Stimulated activated CD8-positive, alpha-beta memory T cell treated with anti-CD3 and anti-CD28 coated beads, Interleukin-12 subunit alpha, Interleukin-12 subunit beta, amount 100 ng/mL, for 24 hours (primary cell): ENCODE data around the gene HSPA12A.

ENCODE experiments used
- DNase-seq: peaks from one replicate; pipeline ENCODE4 v3.0.0-alpha.2; 2020; ENCODE audit errors: extremely low read depth

The HSPA12A gene

DNA sequence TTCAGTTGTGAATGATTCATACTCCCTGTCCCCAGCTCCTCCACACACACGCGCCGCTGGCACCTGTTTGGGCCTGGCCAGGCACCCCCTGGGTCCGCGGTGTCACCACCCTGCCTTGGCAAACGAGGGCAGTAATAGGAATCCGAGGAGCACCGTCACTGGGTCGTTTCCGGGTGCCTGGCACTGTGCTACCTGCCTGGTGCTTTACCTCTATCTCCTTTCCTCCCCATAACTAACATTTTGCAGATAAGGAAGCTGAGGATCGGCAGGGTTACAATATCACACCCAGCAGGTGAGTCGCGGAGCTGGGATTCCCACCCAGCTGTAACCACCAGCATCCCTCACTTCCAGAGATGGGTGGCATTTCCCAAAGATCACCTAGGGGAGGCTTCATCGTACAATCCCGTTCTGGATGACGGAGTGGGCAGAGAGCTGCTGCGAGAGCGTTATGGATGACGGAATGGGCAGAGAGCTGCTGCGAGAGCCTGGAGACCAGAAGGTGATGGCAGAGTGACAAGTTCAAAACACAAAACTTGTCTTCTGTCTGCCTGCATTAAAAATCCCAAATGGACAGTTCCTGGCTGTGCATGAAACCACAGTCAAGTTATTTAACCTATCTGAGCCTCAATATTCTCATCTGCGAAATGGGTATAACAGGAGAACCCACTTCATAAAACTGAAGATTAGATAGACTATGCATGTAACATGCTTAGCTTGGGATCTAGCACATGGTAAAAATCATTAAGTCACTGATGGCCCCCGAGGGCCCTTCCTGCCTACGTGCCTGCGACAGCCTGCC is 1.1 kb upstream of the HSPA12A start:
- DNase-seq, result no peak

DNA sequence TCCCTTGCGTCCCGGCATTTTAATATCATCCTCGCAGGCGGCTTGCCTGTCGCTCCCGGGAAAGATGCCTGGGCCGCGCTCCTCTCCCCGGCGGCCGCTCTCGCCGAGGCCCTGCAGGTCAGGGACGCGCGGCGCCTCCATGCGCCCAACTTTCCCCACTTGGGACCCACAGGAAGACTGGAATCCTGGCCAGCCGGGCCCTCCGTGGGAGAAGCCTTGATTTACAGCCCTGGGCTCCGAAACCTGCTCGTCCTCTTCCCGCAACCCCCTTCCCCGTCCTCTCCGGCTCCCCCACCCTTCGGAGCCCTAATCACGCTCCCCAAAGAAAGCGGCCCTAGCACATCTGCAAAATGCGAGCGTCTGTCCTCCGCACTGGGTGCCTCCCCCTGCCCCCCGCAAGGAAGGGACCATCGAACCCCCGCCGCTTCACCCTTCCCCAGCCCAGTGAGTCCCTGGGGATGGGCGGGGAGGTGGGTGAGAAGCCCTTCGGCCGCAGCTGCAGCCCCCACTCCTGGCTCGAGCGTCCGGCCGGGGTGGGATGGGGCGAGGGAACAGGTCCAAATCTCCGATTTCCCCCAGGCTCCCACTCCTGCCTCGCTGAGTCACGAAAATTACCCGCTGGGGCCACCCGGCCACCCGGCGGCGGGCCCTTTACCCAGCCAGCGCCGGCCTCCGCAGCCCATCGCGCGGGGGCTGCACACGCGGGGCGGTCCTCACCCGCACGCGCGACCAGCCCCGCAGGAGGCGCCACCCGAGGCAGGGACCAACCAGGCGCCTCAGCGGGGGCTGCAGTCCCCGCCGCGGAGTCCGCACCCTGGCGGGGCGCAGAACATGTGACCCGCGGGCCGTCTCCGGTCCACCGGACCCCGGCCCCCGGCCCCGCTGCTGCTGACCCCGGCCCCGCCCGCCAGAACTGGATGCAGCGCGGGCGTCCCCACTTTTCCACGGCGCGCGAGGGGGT is 695 bp downstream of the HSPA12A start:
- DNase-seq, result no peak

DNA sequence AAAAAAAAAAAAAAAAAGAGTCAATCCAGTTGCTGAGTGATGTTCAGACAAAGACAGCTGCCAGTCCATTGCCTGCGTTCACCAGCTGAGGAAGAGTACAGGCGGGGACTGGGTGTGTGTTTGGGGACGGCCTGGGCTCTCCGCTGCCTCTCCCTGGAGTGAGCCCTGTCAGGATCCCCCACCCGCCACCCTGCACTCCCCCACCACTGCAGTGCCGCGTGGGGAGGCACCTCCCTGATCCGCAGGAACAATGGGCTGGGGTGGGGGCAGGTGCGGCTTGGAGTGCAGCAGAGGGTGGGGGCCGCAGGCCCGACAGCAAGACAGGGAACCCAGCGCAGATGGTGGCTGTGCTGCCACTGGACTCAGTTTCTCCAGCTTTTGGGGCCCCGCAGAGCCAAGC is 1.4 kb downstream of the HSPA12A start:
- no peak for DNase-seq

DNA sequence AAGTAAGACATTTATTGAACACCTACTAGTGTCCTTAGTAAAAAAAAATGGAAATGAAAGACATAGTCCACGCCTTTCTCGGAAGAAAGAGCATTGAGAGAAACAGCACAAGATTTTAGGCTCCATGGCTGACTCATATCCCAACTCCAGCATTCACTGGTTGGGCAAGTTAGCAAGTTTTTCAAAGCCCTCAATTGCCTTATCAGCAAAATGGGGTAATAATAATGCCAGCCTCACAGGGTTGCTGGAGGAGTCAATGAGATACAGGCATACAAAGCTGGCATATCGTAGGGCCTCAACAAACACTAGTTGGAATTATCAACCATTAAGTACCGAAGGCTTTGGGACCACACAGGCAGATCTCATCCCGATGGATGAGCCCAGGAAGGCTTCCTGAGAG is 4.0 kb downstream of the HSPA12A start:
- DNase-seq, result no peak

DNA sequence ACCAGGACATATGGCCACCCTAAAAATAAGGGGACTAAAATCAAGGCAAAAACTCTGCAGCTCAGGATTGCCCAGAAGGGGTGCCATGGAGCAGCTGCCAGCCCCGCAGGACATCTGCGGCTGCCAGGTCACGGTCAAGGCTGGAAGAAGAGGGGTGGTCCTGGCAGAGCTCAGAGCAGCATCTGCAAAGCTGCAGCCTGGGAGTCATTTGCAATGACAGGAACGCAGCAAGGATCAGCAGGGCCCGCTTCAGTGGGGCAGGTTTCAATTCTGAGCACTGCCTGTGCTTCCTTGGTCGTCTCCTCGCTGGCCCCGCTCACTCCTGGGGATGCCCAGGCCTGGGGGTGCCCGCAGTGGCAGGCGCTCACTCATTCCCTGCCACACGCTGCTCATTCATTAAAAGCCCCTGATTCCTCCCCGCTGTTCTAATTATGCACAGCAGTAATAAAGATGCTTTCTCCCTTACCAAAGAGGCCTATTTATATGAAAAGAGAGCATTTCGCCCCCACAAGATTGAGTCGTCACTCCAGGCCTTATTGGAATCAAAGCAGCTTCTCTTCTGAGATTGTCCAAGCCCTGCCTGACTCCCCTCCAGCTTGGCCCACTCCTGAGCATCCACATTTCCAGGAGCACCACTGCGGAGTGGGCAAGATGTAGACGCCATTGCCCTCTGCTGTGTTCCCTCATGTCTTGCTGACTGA is 4.6 kb downstream of the HSPA12A start:
- DNase-seq, result no peak

DNA sequence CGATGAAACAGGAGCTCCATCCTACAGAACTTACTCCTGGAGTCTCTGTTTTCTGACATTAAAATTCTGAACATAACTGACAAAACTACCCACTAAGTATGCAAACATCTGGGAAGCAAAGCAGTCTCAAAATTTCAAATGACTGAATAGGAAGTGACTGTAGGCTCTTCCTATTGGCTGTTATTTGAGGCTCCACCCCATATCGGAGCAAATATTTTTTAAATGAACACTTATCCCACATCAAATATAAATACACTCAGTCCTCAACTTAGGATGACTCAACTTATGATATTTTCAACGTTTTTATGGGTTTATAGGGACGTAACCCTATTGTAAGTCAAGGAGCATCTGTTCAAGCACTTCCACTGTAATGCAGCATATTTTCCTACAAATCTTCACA is 8.8 kb downstream of the HSPA12A start:
- DNase-seq, result no peak

DNA sequence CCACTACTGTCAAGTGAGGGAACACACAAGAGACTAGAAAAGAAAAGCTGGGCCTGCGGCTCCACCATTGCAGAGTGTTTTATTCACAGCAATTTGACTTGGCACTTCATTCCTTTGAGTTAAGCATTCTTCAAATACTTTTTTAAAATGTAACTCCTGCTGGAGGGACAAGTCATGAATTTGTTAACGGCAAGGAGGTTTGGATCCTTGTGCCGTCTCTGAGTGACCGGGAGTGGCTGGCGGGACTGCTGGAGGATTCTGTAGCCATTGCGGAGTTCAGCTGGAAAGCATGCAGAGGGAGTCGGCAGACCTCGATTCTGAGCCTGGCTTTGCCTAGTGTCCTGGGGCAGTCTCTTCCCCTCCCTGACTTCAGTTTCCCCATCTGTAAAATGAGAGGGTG is 9.8 kb downstream of the HSPA12A start:
- DNase-seq, result no peak

DNA sequence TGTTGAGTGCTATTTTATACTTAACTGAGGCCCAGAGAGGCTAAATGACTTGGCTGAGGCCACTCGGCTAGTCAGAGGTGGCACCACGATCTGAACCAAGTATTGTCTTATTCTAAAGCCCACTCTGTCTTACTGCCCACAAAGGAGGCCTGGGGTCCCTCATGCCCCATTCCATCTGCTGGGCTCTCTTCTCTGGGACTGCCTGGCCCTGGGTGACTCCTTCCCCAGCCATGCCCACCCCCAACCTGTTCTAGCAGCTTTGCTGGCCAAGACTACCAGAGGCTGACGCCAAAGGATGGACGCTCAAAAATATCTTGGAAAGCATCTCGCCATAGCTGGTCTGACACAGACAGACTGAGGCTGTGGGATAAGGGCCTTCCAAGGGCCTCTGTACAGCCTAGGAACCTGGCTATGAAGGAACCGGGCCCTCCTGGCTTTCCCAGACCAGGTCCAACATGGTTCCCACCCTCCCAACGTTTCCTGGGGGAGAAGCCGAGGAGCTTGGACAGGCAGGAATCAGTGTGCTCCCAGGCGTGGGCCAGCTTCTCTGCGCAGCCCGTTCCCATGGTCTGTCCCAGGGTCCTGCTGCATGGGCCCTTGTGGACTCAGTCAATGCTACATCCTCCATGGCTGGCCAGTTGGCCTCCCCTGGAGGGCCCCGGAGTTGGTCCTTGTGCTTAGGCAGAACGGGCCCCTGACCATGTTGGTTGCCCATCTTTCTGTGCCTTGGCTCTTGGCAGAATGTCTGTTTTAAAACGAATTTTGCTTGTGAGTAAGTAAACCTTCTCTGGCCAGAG is 11.7 kb downstream of the HSPA12A start:
- DNase-seq, result no peak

DNA sequence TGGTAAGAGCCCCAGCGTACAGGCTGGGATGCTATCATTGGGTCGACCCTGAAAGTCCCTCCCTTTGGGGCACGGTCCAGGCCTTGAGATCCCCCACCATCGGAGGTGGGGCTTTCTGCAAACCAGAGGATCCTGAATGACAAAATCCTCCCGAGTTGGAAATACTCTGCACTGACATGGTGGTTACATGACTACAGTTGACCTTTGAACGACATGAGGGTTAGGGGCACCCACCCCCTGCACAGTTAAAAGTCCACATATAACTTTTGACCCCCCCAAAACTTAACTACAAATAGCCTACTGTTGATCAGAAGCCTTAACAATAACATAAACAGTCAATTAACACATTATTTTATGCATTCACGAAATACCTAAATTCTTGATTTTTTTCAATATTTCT is 13.1 kb downstream of the HSPA12A start:
- no peak for DNase-seq

DNA sequence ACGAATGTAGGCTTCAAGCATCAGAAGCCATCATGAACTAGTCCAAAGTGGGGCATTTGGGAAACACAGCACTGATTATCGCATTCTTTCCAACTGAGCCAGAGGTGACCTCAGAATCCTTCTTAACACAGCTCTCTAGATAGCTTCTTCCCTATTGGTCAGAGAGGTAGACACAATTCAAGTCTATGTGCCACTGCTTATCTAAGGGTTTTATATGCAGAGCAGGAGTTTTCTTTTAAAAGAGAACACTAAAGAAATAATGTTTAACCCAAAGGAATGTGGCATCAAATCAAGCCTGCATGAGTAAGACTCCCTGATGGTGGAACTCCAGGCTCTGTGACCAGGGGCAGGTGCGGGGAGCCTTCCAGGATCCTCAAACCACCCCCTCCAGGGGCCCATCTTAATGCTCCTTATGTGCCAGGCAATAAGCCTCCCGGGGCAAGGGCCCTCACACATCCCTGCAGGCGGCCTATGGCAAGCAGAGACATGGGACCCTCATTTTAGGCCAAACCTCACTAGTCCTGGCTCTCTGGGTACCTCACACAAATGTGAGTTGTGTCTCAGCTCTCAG is 13.8 kb downstream of the HSPA12A start:
- DNase-seq, result no peak

DNA sequence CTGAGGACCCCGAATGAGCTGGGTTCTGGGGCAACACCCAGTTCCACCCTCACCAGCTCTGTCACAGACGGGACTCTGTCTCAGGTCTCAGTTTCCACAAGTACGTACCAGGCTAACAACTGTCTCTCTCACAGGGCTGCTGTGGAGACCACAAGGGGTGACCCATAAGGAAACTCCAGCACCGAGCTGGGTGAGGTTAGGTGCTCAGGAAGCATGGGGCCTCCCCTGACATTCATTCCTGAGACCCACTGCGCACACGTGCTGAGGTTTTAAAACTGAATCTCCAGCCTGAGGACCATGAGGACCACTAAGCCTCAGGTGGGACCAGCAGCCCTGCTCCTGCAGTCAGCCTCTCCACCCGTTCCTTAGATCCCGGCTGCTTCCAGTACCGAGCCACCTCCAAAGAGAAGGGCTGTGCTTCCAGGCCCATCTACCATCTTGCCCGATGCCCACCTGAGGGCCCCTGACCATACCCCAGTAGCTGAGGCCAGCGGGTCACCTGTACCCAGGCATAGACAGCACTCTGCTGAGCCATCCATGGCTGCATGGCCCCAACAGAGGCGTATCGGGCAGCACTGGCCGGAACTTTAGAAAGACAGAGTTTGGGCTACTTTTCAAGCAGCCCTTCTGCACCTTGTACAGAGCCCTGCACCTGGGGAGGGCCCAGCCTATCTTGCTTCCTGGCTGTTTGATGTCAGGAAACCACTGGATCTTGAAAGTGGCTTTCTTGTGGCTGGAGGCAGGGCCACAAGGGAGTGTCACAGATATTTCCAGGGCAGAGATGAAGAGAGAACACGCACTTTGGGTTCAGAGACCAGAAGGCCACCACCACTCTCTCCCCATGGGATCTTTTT is 18.7 kb downstream of the HSPA12A start:
- DNase-seq, result no peak

DNA sequence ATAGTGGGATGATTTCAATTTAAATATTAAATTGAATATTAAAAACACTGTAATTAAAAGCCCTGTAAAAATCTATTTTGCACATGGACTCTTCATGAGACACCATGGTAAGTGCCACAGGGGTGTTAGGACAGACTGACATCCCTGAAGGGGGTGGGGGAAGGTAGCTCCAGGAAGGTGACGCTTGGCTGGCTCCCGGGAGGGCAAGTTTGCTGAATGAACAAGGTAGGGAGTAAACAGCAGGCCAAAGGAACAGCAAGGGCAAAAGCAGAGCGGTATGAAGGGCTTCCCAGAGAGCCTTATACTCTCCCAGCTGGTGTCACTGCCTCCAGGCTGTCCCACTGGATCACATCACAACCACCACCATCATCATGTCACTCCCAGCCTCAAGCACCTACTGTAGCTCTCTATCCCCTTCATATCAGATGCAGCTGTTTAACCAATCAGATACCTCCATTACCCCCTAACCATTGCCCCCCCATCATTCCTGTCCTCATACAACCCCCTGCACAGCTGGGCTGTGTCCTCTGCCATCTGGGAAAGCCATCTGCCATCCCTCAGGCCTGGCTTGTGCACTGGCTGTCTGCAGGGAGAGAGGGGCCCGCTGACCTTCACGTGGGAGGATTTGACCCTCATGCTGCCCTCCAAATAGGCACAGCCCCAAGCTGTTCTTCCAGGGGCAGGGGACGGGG is 19.5 kb downstream of the HSPA12A start:
- no peak for DNase-seq

DNA sequence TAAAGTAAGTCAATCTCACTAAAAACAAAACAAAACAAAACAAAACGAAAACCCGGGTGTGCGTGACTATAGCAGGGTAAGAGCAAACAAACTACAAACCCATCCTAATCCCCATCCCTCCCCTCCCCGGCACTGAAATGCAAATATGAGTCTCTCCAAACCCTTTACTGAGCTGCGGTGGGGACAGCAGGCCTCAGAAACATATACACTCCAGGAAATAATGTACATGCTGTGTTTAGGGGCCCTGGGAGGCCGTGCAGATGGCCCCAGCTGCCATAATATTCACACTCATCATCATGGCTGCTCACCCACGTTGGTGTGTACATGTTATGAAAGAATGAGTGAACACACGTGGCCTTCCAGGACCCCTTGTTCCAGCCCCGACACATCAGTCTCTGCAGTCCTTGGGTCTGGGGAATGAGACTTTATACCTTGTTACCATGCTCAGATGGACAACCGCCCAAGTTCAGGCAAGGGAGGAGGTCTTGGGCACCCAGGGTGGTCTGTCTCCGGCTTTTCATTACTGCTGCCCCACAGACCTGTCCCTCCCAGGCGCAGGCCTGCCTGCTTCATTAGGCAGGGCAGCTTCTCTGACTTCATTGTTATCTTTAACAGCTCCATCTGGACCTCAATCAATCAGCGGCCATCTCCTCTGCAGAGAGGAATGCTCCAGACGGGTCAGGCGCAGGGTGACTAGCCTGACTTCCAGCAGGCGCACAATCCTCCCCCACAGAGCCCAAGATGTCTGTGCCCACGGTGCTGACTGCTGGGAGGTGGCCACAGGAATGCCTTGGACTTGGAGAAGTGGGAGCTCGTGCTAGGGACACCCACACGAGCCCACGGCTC is 20.6 kb downstream of the HSPA12A start:
- no peak for DNase-seq

DNA sequence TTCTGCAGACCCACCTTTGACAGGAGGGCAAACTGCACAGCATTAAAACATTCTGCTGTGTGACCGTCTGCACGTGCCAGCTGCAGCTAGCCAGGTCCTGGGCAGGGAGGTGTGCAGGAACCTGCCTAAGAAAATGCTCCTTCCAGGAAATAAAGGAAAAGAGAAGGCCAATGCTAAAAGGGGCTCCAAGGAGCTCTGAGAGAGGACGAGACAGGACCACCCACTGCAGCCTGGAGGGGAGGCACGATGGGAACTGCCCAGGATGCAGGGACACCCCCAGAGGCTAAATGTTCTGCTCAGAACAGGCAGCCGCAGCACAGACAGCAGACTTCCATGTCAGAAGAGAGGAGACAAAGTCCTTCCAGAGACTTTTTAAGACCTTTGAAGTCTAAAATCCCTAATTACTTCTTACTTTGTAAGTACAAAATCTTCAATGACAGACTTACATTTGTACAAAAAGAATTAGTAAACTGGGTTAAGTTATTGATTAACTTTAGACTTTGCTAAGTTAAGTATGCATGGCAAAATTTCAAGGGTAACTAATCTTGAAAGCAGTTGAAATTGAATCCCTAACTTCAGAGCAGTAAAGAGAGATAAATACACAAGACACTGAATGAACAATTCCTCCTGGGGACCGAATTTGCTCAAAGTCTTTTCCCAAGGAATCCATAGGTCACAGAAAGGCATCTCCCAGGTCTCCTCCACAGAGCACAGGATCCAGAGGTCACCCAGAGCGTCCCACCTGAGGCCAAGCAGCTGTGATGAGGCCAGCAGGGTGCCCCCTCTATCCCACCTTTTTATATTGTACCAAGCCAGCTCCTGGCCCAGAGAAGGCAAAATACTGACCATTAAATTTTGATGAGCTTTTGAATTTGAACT is 21.5 kb downstream of the HSPA12A start:
- no peak for DNase-seq

DNA sequence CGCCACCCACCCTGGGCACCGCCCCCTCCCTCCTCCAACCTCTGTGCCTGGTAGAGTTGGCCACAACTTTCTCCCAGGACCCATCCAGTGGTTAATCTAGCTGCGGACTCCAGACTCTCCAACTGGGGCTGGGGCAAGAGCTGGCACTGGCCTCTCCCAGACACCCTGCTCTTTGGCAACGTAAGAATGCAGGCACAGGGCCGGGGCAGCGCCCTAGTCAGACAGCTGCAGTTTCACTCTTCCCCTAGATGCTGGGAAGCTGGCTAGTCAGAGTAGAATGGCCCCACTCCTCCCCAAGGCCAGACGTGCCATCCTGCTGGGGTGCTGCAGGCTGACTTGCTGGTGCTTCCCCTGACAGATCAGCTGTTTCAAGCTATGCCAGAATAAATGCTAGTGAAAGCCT is 22.1 kb downstream of the HSPA12A start:
- no peak for DNase-seq

DNA sequence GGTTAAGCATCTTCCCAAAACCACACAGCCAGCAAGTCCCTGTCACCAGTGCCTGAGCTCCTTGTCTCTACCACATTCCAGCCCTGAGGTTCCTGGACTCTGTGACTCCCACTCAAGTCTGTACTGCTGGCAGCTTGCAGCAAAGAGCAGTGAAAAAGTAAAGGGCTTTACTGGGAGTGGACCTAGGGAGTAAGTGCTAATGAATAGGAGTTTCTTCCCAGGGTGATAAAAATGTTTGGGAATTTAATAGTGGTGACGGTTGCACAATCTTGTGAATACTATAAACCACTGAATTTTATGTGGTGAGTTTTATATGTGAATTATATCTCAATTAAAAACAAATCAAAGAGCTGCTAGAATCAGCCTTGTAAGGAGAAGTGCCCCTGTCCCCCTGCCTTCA is 22.6 kb downstream of the HSPA12A start:
- DNase-seq, result no peak

DNA sequence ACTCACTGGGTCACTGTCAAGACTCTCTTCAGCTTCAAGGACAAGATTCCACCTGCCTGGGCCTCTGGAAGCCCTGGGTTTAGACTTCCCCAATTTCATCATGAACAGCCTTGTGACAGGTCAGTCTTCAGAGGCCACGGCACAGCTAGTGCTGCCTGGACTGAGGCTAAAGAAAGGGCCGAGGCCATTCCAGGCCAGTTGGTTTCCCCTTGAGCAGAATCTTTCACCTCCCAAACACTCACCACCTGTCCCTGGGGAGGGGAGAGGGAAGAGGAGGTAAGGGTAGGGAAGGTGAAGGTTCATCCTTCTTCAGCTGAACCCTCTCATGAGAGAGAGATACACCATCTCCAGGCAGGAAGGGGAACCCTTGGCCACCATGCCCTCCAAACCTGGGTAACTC is 24.3 kb downstream of the HSPA12A start:
- DNase-seq, result no peak

DNA sequence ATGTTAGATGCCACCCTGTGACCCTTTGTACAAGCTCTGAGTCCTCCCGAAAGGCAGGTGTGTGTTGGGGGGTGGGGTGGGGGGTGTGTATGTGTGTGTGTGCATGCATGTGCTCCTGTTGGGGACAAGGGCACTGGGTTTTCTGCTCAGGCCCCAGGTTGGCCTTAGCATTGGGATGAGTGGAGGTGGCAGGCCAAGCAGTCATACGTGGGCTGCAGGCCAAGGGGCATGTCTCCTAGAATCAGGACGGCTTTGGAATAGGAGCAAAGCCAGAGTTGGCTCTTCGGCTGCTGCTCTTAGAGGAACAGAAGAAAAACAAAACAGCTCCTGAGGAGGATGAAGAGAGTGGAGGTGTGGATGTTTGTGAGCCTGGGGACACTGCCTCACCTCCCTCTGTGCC is 26.0 kb downstream of the HSPA12A start:
- DNase-seq, result no peak
